HCT116 (cell line): Measurements from ENCODE around the gene NCSTN. TPM values are rescaled to one million over a fixed set of nuclear protein-coding genes. Genes with fewer than 3 reads are reported as not detected.

Source experiments
- ATAC-seq: fragments of 200-7000 bp; cut with Tn5 transposase; 2 replicates; pipeline ENCODE4 v1.9.1; 2020; ENCODE audit warnings: mild to moderate bottlenecking, moderate library complexity
- BruUV-seq: library from RNA; stranded (reverse); fragments of 400-500 nt; replicated peaks from 2 replicates; lab custom pipeline; 2021; lab: Mats Ljungman, UMichigan
- CTCF ChIA-PET: fragments of 300-600 bp; sonication (Branson Sonifier 250); formaldehyde crosslinking; loops from one replicate; lab custom pipeline; 2021; ENCODE audit warnings: antibody characterized with exemption; lab: Charles Lee
- POLR2A ChIA-PET: fragments of 300-600, 350-600 bp; sonication (Branson Sonifier 250); formaldehyde crosslinking; loops from one replicate; lab custom pipeline; 2021; ENCODE audit warnings: antibody characterized with exemption; lab: Charles Lee
- RAD21 ChIA-PET, 2 experiments: fragments of 300-600 bp; sonication (Branson Sonifier 250); formaldehyde crosslinking; loops; one replicate each; lab custom pipeline; 2023; ENCODE audit warnings: low total read pairs in 2 of 2; ENCODE audit not compliant: uncharacterized antibody in 2 of 2, unreplicated experiment in 2 of 2, low non-redundant PET in 1 of 2; lab: Charles Lee
- DNase-seq: peaks from one replicate; pipeline ENCODE4 v3.0.0-alpha.2; 2010; ENCODE audit warnings: low read depth, low spot score
- H2AFZ ChIP-seq: fragments of 200-600 bp; shearing (Covaris generic), sonication (generic); 2 replicates; pipeline ENCODE4 v1.6.1; 2017; ENCODE audit warnings: low read depth, mixed run types, mixed read lengths, antibody characterized with exemption, low read length; ENCODE audit not compliant: poor library complexity, severe bottlenecking
- H3K27ac ChIP-seq: 2 replicates; pipeline ENCODE4 v1.5.1; 2012; ENCODE audit warnings: low read depth, low read length
- H3K27me3 ChIP-seq: fragments of 200-600 bp; sonication (generic); 2 replicates; pipeline ENCODE4 v1.6.1; 2016; ENCODE audit warnings: mixed run types, low read length, mixed read lengths; ENCODE audit not compliant: insufficient read depth
- H3K36me3 ChIP-seq, 2 experiments: fragments of 200-500 bp in 1 of 2; fragments of 200-600 bp in 1 of 2; sonication (Bioruptor generic) in 1 of 2; sonication (generic) in 1 of 2; 2 replicates each; pipeline versions ENCODE4 v1.5.1 to v1.6.1; 2014 to 2016; ENCODE audit warnings: low read length in 2 of 2, inconsistent platforms in 1 of 2, mixed read lengths in 1 of 2, mixed run types in 1 of 2; ENCODE audit not compliant: insufficient read depth in 2 of 2, control insufficient read depth in 1 of 2
- H3K4me1 ChIP-seq, 2 experiments: fragments of 200-600 bp in 1 of 2; sonication (generic) in 1 of 2; 2 replicates each; pipeline versions ENCODE4 v1.5.1 to v1.6.1; 2012 to 2017; ENCODE audit warnings: low read length in 2 of 2, inconsistent platforms in 1 of 2, mild to moderate bottlenecking in 1 of 2, mixed read lengths in 1 of 2, mixed run types in 1 of 2, moderate library complexity in 1 of 2; ENCODE audit not compliant: insufficient read depth in 2 of 2, control insufficient read depth in 1 of 2
- H3K4me2 ChIP-seq: fragments of 200-600 bp; sonication (generic); 2 replicates; pipeline ENCODE4 v1.6.1; 2017; ENCODE audit warnings: mixed run types, low read length, mixed read lengths
- H3K4me3 ChIP-seq, 2 experiments: fragments of 200-600 bp in 1 of 2; sonication (generic) in 1 of 2; replicated peaks in 1 of 2; 2 replicates each; pipeline ENCODE4 v1.5.1; 2011 to 2016; ENCODE audit warnings: low read length in 2 of 2, control low read depth in 1 of 2, low read depth in 1 of 2, mild to moderate bottlenecking in 1 of 2, mixed read lengths in 1 of 2, mixed run types in 1 of 2
- H3K79me2 ChIP-seq: fragments of 200-600 bp; sonication (generic); 2 replicates; pipeline ENCODE4 v1.6.1; 2017; ENCODE audit warnings: mild to moderate bottlenecking, mixed run types, low read length, moderate library complexity, mixed read lengths; ENCODE audit not compliant: insufficient read depth
- H3K9ac ChIP-seq: fragments of 200-600 bp; sonication (generic); 2 replicates; pipeline ENCODE4 v1.6.1; 2016; ENCODE audit warnings: low read length, mixed read lengths
- H3K9me2 ChIP-seq: fragments of 200-600 bp; sonication (generic), shearing (Covaris generic); 2 replicates; pipeline ENCODE4 v1.6.1; 2017; ENCODE audit warnings: mixed run types, mild to moderate bottlenecking, moderate library complexity; ENCODE audit not compliant: insufficient read depth
- H3K9me3 ChIP-seq, 2 experiments: fragments of 200-500 bp in 1 of 2; fragments of 200-600 bp in 1 of 2; sonication (Bioruptor generic) in 1 of 2; sonication (generic) in 1 of 2; 2 replicates each; pipeline ENCODE4 v1.6.1; 2014 to 2017; ENCODE audit warnings: low read length in 2 of 2, mixed read lengths in 2 of 2, inconsistent platforms in 1 of 2, low read depth in 1 of 2, mild to moderate bottlenecking in 1 of 2, mixed run types in 1 of 2, moderate library complexity in 1 of 2; ENCODE audit not compliant: control insufficient read depth in 1 of 2, insufficient read depth in 1 of 2
- H4K20me1 ChIP-seq: fragments of 200-600 bp; sonication (generic), shearing (Covaris generic); 2 replicates; pipeline ENCODE4 v1.6.1; 2017; ENCODE audit warnings: mixed run types, mild to moderate bottlenecking, moderate library complexity; ENCODE audit not compliant: insufficient read depth
- CEBPB ChIP-seq: IDR thresholded peaks from 2 replicates; pipeline ENCODE4 v1.6.1; 2012; ENCODE audit warnings: low read depth
- EGR1 ChIP-seq: IDR thresholded peaks from 2 replicates; pipeline ENCODE4 v1.6.1; 2012; ENCODE audit warnings: low read depth
- EZH2 ChIP-seq: fragments of 200-600 bp; sonication (generic); IDR thresholded peaks from 2 replicates; pipeline ENCODE4 v1.6.1; 2017; ENCODE audit warnings: antibody characterized with exemption, mixed run types
- EZH2phosphoT487 ChIP-seq: fragments of 200-600 bp; IDR thresholded peaks from 2 replicates; pipeline ENCODE4 v1.6.1; 2018; ENCODE audit warnings: antibody characterized with exemption, borderline replicate concordance
- FOSL1 ChIP-seq: IDR thresholded peaks from 2 replicates; pipeline ENCODE4 v1.6.1; 2012; ENCODE audit warnings: low read depth
- JUND ChIP-seq: IDR thresholded peaks from 2 replicates; pipeline ENCODE4 v1.6.1; 2012
- SIN3A ChIP-seq: IDR thresholded peaks from 2 replicates; pipeline ENCODE4 v1.6.1; 2012; ENCODE audit warnings: low read depth
- SP1 ChIP-seq: IDR thresholded peaks from 2 replicates; pipeline ENCODE4 v1.6.1; 2012; ENCODE audit warnings: low read depth
- SRF ChIP-seq: IDR thresholded peaks from 2 replicates; pipeline ENCODE4 v1.6.1; 2012; ENCODE audit warnings: low read depth
- TCF7L2 ChIP-seq: IDR thresholded peaks from 2 replicates; pipeline ENCODE4 v1.7.0; 2011; ENCODE audit warnings: borderline replicate concordance, inconsistent platforms; ENCODE audit not compliant: insufficient read depth, insufficient read length; ENCODE audit errors: extremely low read depth
- intact Hi-C: fragments of 100-400 bp; cut with micrococcal nuclease; formaldehyde crosslinking; loops from 2 replicates; pipeline ENCODE4 v1.10.0; 2022
- total RNA-seq: library from RNA; stranded (reverse); gene quantifications from one replicate; pipeline ENCODE4 v1.2.1, GENCODE V29; 2021; ENCODE audit not compliant: unreplicated experiment
- TF ChIP-seq, protein P1 (sequence below): IDR thresholded peaks from 2 replicates; pipeline ENCODE4 v1.6.1; 2012
- TF ChIP-seq, protein P2 (sequence below), 3 experiments: fragments of 200-600 bp in 1 of 3; sonication (generic) in 1 of 3; IDR thresholded peaks in 2 of 3; conservative IDR thresholded peaks in 1 of 3; 2 replicates each; pipeline ENCODE4 v1.5.1; 2012 to 2017; ENCODE audit warnings: low read depth in 2 of 3, low read length in 2 of 3, antibody characterized with exemption in 1 of 3, borderline replicate concordance in 1 of 3, control low read depth in 1 of 3, mild to moderate bottlenecking in 1 of 3, mixed read lengths in 1 of 3, mixed run types in 1 of 3, moderate library complexity in 1 of 3; ENCODE audit not compliant: insufficient read depth in 1 of 3
- TF ChIP-seq, protein P3 (sequence below): IDR thresholded peaks from 2 replicates; pipeline ENCODE4 v1.6.1; 2012; ENCODE audit warnings: low read depth

The NCSTN gene
- total RNA-seq, 1 experiment from 2014 or later, result 68.4 TPM

DNA sequence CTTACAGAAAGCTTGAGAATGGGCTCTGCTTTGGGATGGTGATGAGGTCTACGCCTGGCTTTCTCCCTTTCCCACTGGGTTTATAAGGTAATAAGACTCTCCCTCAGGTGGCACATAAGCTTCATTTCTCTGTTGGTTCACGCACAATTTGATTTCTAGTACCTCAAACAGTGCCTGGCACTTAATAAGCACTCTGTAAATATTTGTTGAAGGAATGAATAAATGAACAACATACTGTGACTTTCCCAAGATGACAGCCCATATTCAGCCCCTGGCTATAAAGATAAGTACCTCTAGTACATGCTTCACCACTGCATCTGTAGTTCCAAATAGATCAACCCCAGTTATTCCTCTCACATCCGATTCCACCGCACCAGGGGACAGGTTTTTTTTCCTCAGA is 17.9 kb upstream of the NCSTN start (continued):
- TF ChIP-seq, protein P1, sequence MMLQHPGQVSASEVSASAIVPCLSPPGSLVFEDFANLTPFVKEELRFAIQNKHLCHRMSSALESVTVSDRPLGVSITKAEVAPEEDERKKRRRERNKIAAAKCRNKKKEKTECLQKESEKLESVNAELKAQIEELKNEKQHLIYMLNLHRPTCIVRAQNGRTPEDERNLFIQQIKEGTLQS, result no peak
- TF ChIP-seq, protein P2, sequence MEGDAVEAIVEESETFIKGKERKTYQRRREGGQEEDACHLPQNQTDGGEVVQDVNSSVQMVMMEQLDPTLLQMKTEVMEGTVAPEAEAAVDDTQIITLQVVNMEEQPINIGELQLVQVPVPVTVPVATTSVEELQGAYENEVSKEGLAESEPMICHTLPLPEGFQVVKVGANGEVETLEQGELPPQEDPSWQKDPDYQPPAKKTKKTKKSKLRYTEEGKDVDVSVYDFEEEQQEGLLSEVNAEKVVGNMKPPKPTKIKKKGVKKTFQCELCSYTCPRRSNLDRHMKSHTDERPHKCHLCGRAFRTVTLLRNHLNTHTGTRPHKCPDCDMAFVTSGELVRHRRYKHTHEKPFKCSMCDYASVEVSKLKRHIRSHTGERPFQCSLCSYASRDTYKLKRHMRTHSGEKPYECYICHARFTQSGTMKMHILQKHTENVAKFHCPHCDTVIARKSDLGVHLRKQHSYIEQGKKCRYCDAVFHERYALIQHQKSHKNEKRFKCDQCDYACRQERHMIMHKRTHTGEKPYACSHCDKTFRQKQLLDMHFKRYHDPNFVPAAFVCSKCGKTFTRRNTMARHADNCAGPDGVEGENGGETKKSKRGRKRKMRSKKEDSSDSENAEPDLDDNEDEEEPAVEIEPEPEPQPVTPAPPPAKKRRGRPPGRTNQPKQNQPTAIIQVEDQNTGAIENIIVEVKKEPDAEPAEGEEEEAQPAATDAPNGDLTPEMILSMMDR (IDR thresholded peaks at IDR 0.05 in 2 of 3, conservative IDR thresholded peaks at IDR 0.05 in 1 of 3; ENCODE audit: borderline replicate concordance in 1 of 3, insufficient read depth in 1 of 3, low read depth in 2 of 3, low read length in 2 of 3), result no peak
- TF ChIP-seq EZH2, result no peak
- no peak for TF ChIP-seq SP1
- no peak for TF ChIP-seq SRF
- TF ChIP-seq EGR1, result no peak
- no peak for TF ChIP-seq FOSL1
- no peak for TF ChIP-seq JUND

DNA sequence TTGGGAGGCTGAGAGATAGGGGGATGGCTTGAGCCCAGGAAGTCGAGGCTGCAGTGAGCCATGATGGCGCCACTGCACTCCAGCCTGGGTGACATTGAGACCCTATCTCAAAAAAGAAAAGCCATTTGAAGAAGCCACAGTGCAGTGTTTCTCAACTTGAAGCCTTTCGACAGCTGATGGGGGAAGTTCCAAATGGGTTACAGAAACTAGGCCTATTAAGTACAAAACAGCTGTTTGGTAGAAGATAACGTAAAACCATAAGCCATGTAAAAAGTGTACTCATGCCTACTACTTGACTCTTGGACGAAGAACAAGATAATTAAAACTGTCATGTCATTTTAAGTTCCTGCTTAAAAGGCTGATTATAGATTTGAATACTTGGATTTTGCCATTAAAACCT is 16.8 kb upstream of the NCSTN start:
- intact Hi-C loops, result no loop called here
- no peak overlapping the region for H3K9ac ChIP-seq
- H2AFZ ChIP-seq, result no peak overlapping the region
- H3K4me1 ChIP-seq, result no peaks in the 10 kb centered on the region
- peaks cover 23% of the 10 kb centered on the region for H3K79me2 ChIP-seq
- POLR2A ChIA-PET, result no interaction called here
- DNase-seq (no peak), ATAC-seq (no peak)
- no peaks in the 10 kb centered on the region for H3K9me2 ChIP-seq
- no peaks in the 10 kb centered on the region for H4K20me1 ChIP-seq
- CTCF ChIA-PET, result no interaction called here
- RAD21 ChIA-PET, result no interaction called here
- no peaks in the 10 kb centered on the region for H3K27me3 ChIP-seq
- no peaks in the 10 kb centered on the region for H3K9me3 ChIP-seq
- no TSS peak for BruUV-seq
- TF ChIP-seq FOSL1, result no peak
- TF ChIP-seq TCF7L2, result no peak
- TF ChIP-seq, protein P3, sequence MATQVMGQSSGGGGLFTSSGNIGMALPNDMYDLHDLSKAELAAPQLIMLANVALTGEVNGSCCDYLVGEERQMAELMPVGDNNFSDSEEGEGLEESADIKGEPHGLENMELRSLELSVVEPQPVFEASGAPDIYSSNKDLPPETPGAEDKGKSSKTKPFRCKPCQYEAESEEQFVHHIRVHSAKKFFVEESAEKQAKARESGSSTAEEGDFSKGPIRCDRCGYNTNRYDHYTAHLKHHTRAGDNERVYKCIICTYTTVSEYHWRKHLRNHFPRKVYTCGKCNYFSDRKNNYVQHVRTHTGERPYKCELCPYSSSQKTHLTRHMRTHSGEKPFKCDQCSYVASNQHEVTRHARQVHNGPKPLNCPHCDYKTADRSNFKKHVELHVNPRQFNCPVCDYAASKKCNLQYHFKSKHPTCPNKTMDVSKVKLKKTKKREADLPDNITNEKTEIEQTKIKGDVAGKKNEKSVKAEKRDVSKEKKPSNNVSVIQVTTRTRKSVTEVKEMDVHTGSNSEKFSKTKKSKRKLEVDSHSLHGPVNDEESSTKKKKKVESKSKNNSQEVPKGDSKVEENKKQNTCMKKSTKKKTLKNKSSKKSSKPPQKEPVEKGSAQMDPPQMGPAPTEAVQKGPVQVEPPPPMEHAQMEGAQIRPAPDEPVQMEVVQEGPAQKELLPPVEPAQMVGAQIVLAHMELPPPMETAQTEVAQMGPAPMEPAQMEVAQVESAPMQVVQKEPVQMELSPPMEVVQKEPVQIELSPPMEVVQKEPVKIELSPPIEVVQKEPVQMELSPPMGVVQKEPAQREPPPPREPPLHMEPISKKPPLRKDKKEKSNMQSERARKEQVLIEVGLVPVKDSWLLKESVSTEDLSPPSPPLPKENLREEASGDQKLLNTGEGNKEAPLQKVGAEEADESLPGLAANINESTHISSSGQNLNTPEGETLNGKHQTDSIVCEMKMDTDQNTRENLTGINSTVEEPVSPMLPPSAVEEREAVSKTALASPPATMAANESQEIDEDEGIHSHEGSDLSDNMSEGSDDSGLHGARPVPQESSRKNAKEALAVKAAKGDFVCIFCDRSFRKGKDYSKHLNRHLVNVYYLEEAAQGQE, result no peak
- TF ChIP-seq EZH2phosphoT487, result no peak
- no peak for TF ChIP-seq SIN3A
- no peak for TF ChIP-seq CEBPB
- no peak overlapping the region for H3K27ac ChIP-seq
- no peak overlapping the region for H3K4me2 ChIP-seq
- H3K36me3 ChIP-seq, result peaks cover 45 to 59% of the 10 kb centered on the region in 2 experiments
- no peak overlapping the region for H3K4me3 ChIP-seq
